Kidney (tissue), 14 donors: Measurements from ENCODE around the gene CLCN3. TPM values are rescaled to one million over a fixed set of nuclear protein-coding genes. Genes with fewer than 3 reads are reported as not detected.

ENCODE experiments used
- DNase-seq, 5 donors: peaks; one replicate each; pipeline ENCODE4 v3.0.0-alpha.2; 2013 to 2020
- FAIRE-seq: peaks from 2 replicates; lab custom pipeline; 2012; peaks lifted over from hg19 to GRCh38; lab: Jason Lieb, UNC
- H3K27ac ChIP-seq, 2 donors: one replicate each; pipeline ENCODE4 v1.7.0; 2013; ENCODE audit warnings: low read depth in 2 of 2, low read length in 2 of 2, inconsistent platforms in 1 of 2
- H3K27me3 ChIP-seq: one replicate; pipeline ENCODE4 v1.7.1; 2013; ENCODE audit warnings: low read length, inconsistent platforms; ENCODE audit not compliant: control insufficient read depth, insufficient read depth
- H3K36me3 ChIP-seq, 3 donors: one replicate each; pipeline versions ENCODE4 v1.7.0 to v1.7.1; 2013; ENCODE audit warnings: low read length in 3 of 3, control low read depth in 1 of 3, inconsistent platforms in 1 of 3; ENCODE audit not compliant: insufficient read depth in 3 of 3, control insufficient read depth in 2 of 3
- H3K4me1 ChIP-seq, 3 donors: one replicate each; pipeline versions ENCODE4 v1.7.0 to v1.7.1; 2013; ENCODE audit warnings: low read length in 3 of 3, inconsistent platforms in 1 of 3, low read depth in 1 of 3; ENCODE audit not compliant: control insufficient read depth in 2 of 3, insufficient read depth in 2 of 3
- H3K4me3 ChIP-seq, 3 donors: one replicate each; pipeline versions ENCODE4 v1.7.0 to v1.8.1; 2013; ENCODE audit warnings: low read length in 3 of 3, control low read depth in 1 of 3, inconsistent platforms in 1 of 3
- H3K9ac ChIP-seq, 3 donors: one replicate each; pipeline versions ENCODE4 v1.7.0 to v1.7.1; 2013; ENCODE audit warnings: low read length in 3 of 3, control low read depth in 1 of 3, inconsistent platforms in 1 of 3
- H3K9me3 ChIP-seq, 3 donors: one replicate each; pipeline versions ENCODE4 v1.7.0 to v1.7.1; 2013; ENCODE audit warnings: low read length in 3 of 3, control low read depth in 1 of 3, inconsistent platforms in 1 of 3; ENCODE audit not compliant: control insufficient read depth in 2 of 3, insufficient read depth in 1 of 3
- intact Hi-C: fragments of 100-400 bp; cut with DNase I; formaldehyde crosslinking; loops from one replicate; pipeline ENCODE4 v1.11.1; 2022
- polyA plus RNA-seq: library from polyadenylated mRNA; stranded (reverse); fragments of 350-450 nt; fragmentation: Illumina TruSeq; extraction: RNeasy Lipid Tissue Mini Kit (QIAGEN cat#74804); gene quantifications from one replicate; pipeline ENCODE4 v1.2.3, GENCODE V29; 2014; ENCODE audit warnings: low read depth, low replicate concordance; ENCODE audit not compliant: insufficient read depth
- total RNA-seq: library from RNA; stranded (reverse); fragmentation: NEBNext Ultra II Directional; extraction: Animal tissue kit (Norgen Biotek cat#: 25700); gene quantifications from one replicate; pipeline ENCODE4 v1.2.1, GENCODE V29; 2021
- TF ChIP-seq, protein P1 (sequence below): IDR thresholded peaks from 3 replicates; pipeline ENCODE4 v1.5.1; 2012; ENCODE audit warnings: mild to moderate bottlenecking, moderate library complexity, borderline replicate concordance; ENCODE audit not compliant: insufficient read depth; ENCODE audit errors: extremely low read depth
- donor health status: control.
- donor health status: control.
- donor health status: control.
- donor health status: control.
- donor health status: control.
- donor health status: DM: yes; HTN: yes; CAD: no.
- donor health status: Normal renal cell carcinoma (clear cell type).

Gene CLCN3
- total and polyA plus RNA-seq, 2 donors from 2014 or later, result 16.6 to 70.2 TPM

DNA sequence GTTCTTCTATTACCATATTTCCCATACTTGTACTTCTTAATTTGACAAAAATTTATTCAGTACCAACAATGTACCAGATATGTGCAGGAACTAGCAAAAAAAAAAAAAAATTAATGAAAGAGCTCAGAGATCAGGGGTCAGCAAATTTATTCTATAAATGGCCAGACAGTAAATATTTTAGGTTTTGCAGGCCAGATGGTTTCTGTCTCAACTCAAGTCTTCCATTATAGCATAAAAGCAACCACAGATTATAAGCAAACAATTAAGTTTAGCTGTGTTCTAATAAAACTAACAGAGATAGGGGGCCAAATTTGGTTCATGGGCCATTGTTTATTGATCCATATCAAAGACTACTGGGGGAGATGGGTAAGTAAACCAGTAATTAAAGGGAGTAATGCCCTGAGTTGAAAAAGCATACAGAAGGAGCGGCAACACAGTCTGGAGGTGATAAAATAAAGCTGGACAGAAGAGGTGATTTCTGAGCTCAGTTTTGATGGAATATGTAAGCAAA, 27.3 kb upstream of the CLCN3 start:
- DNase-seq, result peak in 2 of 5 donors; percentile 38 to 63
- Histone ChIP-seq H3K27ac (no peak overlapping the region), H3K9ac (no peak overlapping the region), H3K4me1 (no peaks in the 10 kb centered on the region), H3K36me3 (peaks cover 0 to 3% (median 0%) of the 10 kb centered on the region in 3 donors), H3K27me3 (no peaks in the 10 kb centered on the region), H3K4me3 (no peak overlapping the region), H3K9me3 (no peaks in the 10 kb centered on the region)
- no peak for FAIRE-seq
- intact Hi-C loops, result no loop called here
- TF ChIP-seq, protein P1, sequence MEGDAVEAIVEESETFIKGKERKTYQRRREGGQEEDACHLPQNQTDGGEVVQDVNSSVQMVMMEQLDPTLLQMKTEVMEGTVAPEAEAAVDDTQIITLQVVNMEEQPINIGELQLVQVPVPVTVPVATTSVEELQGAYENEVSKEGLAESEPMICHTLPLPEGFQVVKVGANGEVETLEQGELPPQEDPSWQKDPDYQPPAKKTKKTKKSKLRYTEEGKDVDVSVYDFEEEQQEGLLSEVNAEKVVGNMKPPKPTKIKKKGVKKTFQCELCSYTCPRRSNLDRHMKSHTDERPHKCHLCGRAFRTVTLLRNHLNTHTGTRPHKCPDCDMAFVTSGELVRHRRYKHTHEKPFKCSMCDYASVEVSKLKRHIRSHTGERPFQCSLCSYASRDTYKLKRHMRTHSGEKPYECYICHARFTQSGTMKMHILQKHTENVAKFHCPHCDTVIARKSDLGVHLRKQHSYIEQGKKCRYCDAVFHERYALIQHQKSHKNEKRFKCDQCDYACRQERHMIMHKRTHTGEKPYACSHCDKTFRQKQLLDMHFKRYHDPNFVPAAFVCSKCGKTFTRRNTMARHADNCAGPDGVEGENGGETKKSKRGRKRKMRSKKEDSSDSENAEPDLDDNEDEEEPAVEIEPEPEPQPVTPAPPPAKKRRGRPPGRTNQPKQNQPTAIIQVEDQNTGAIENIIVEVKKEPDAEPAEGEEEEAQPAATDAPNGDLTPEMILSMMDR, result no peak

GRCh38 chr4:169594560-169595195, 25.7 kb upstream of the CLCN3 start:
- intact Hi-C loops, result no loop called here
- H3K4me3 ChIP-seq, result no peak overlapping the region
- no peaks in the 10 kb centered on the region for H3K27me3 ChIP-seq
- DNase-seq (no peak), FAIRE-seq (no peak)
- H3K9me3 ChIP-seq, result no peaks in the 10 kb centered on the region
- no peaks in the 10 kb centered on the region for H3K4me1 ChIP-seq
- H3K27ac ChIP-seq, result no peak overlapping the region
- H3K36me3 ChIP-seq, result no peaks in the 10 kb centered on the region
- no peak overlapping the region for H3K9ac ChIP-seq
- TF ChIP-seq, protein P1, result no peak

- Histone ChIP-seq H3K36me3 (no peaks in the 10 kb centered on the region), H3K27ac (no peak overlapping the region), H3K27me3 (no peaks in the 10 kb centered on the region), H3K4me3 (no peak overlapping the region), H3K9me3 (no peaks in the 10 kb centered on the region), H3K9ac (no peak overlapping the region), H3K4me1 (no peaks in the 10 kb centered on the region)
- FAIRE-seq (no peak), DNase-seq (no peak)
- intact Hi-C loops, result no loop called here
- TF ChIP-seq, protein P1, result no peak
Measured at GRCh38 chr4:169601016-169601771, 19.2 kb upstream of the CLCN3 start.
